K562 (cell line): ENCODE data around the gene ZSWIM9. TPM values are rescaled to one million over a fixed set of nuclear protein-coding genes. Genes with fewer than 3 reads are reported as not detected.

Source experiments
- ATAC-seq: fragments of 200-7000 bp; cut with Tn5 transposase; 3 replicates; pipeline ENCODE4 v1.9.1; 2020; ENCODE audit warnings: moderate library complexity
- BruUV-seq: library from RNA; stranded (reverse); fragments of 400-500 nt; replicated peaks from 2 replicates; lab custom pipeline; 2021; lab: Mats Ljungman, UMichigan
- CTCF ChIA-PET: fragments of 300-600 bp; formaldehyde crosslinking; extraction: SDS; loops from one replicate; lab custom pipeline; 2021; ENCODE audit warnings: low intra/inter-chr PET ratio; lab: Yijun Ruan, JAX
- POLR2A ChIA-PET: fragments of 300-600, 350-650 bp; sonication (Branson Sonifier 250); formaldehyde crosslinking; extraction: SDS; loops from one replicate; lab custom pipeline; 2021; ENCODE audit warnings: antibody characterized with exemption, inconsistent platforms; lab: Yijun Ruan, JAX
- DNase-seq, 4 experiments: peaks; one replicate each; pipeline versions ENCODE4 v3.0.0 to v3.0.0-alpha.2; 2011 to 2018; ENCODE audit warnings: low spot score in 3 of 4, mixed read lengths in 3 of 4; ENCODE audit errors: extremely low read depth in 1 of 4
- FAIRE-seq: peaks from 2 replicates; lab custom pipeline; 2011; peaks lifted over from hg19 to GRCh38; lab: Jason Lieb, UNC
- H2AFZ ChIP-seq: 2 replicates; pipeline ENCODE4 v1.6.0; 2011; ENCODE audit warnings: low read depth, low read length, control low read depth, inconsistent platforms
- H3K27ac ChIP-seq: fragments of 200-600 bp; 3 replicates; pipeline ENCODE4 v1.8.0; 2011; ENCODE audit warnings: low read depth, mild to moderate bottlenecking, control low read depth, inconsistent platforms, low read length, moderate library complexity, mixed read lengths; ENCODE audit errors: extremely low read depth
- H3K27me3 ChIP-seq, 2 experiments: fragments of 300-600 bp in 1 of 2; 2 replicates in 1 of 2; 3 replicates in 1 of 2; pipeline versions ENCODE4 v1.6.0 to v1.8.0; 2011; ENCODE audit warnings: inconsistent platforms in 2 of 2, low read length in 2 of 2, mild to moderate bottlenecking in 1 of 2, mixed read lengths in 1 of 2, moderate library complexity in 1 of 2; ENCODE audit not compliant: control insufficient read depth in 2 of 2, insufficient read depth in 2 of 2
- H3K36me3 ChIP-seq: fragments of 300-600 bp; 3 replicates; pipeline ENCODE4 v1.8.0; 2011; ENCODE audit warnings: mild to moderate bottlenecking, low read length, inconsistent platforms; ENCODE audit not compliant: control insufficient read depth, insufficient read depth
- H3K4me1 ChIP-seq, 2 experiments: fragments of 200-600 bp in 1 of 2; replicated peaks in 1 of 2; 2 replicates in 1 of 2; 3 replicates in 1 of 2; pipeline versions ENCODE4 v1.5.1 to v1.8.0; 2011; ENCODE audit warnings: inconsistent platforms in 2 of 2, low read length in 2 of 2, mild to moderate bottlenecking in 1 of 2, mixed read lengths in 1 of 2, moderate library complexity in 1 of 2; ENCODE audit not compliant: control insufficient read depth in 2 of 2, insufficient read depth in 2 of 2
- H3K4me2 ChIP-seq: 2 replicates; pipeline ENCODE4 v1.6.1; 2011; ENCODE audit warnings: low read length, control low read depth, inconsistent platforms, mixed read lengths; ENCODE audit not compliant: insufficient read depth
- H3K4me3 ChIP-seq: fragments of 200-600 bp; sonication (generic), shearing (Covaris generic); 2 replicates; pipeline ENCODE4 v1.5.1; 2016; ENCODE audit warnings: control low read depth, inconsistent platforms
- H3K79me2 ChIP-seq: fragments of 200-600 bp; 3 replicates; pipeline ENCODE4 v1.8.0; 2011; ENCODE audit warnings: low read length, inconsistent platforms; ENCODE audit not compliant: control insufficient read depth, insufficient read depth
- H3K9ac ChIP-seq, 2 experiments: 2 replicates each; pipeline versions ENCODE4 v1.6.0 to v1.6.1; 2011; ENCODE audit warnings: low read depth in 2 of 2, low read length in 2 of 2, control low read depth in 1 of 2, inconsistent platforms in 1 of 2, mild to moderate bottlenecking in 1 of 2, mixed read lengths in 1 of 2; ENCODE audit not compliant: insufficient read depth in 1 of 2
- H3K9me1 ChIP-seq: one replicate; pipeline ENCODE4 v1.6.0; 2011; ENCODE audit warnings: inconsistent platforms, mild to moderate bottlenecking, low read length, moderate library complexity; ENCODE audit not compliant: control insufficient read depth, insufficient read depth
- H3K9me3 ChIP-seq: replicated peaks from 2 replicates; pipeline ENCODE4 v1.5.1; 2011; ENCODE audit warnings: low read depth, low read length, inconsistent platforms; ENCODE audit not compliant: control insufficient read depth, insufficient read depth
- H4K20me1 ChIP-seq: replicated peaks from 2 replicates; pipeline ENCODE4 v1.6.1; 2011; ENCODE audit warnings: low read length, inconsistent platforms, mixed read lengths; ENCODE audit not compliant: control insufficient read depth, insufficient read depth
- FOSL1 ChIP-seq: fragments of 200-800 bp; sonication (Bioruptor generic); conservative IDR thresholded peaks from 2 replicates; pipeline ENCODE4 v1.6.1; 2016; ENCODE audit warnings: missing genetic modification characterization, missing compliant biosample characterization
- ZC3H8 ChIP-seq: fragments of 450-650 bp; IDR thresholded peaks from 2 replicates; pipeline ENCODE4 v1.6.1; 2017
- ZNF699 ChIP-seq: fragments of 250-450 bp; sonication (Bioruptor Pico); IDR thresholded peaks from 2 replicates; pipeline ENCODE4 v1.8.0; 2021; ENCODE audit warnings: mild to moderate bottlenecking, moderate library complexity; ENCODE audit not compliant: insufficient replicate concordance
- WGBS: fragments of 100-300 bp; shearing (Covaris generic); methylation state at CpG from one replicate; pipeline ENCODE4 v1.1.6; 2016; ENCODE audit warnings: low coverage, mixed read lengths; ENCODE audit not compliant: insufficient coverage; ENCODE audit errors: missing lambda C conversion rate; 5-methylcytosine and 5-hydroxymethylcytosine counted together
- in situ Hi-C: fragments of 300-500 bp; cut with MboI; formaldehyde crosslinking; loops from 4 replicates; pipeline ENCODE4 v1.15.0; 2018; ENCODE audit warnings: inconsistent platforms, mixed read lengths
- intact Hi-C: fragments of 100-400 bp; cut with micrococcal nuclease; formaldehyde crosslinking; loops from 2 replicates; pipeline ENCODE4 v1.14.2; 2022
- polyA plus RNA-seq, 8 experiments: library from polyadenylated mRNA; depleted of rRNA in 4 of 8; stranded (reverse) in 5 of 8; unstranded in 3 of 8; fragments of >200 nt; fragmentation: Nextera tagmentation in 2 of 8; fragmentation: Illumina TruSeq in 1 of 8; extraction: Ambion mirVana in 2 of 8; extraction: Trizol in 1 of 8; gene quantifications; 2 replicates each; pipeline versions ENCODE4 v1.2.1 to v1.2.3, GENCODE V29; 2011 to 2014; ENCODE audit warnings: inconsistent platforms in 1 of 8, missing spikeins in 1 of 8
- total RNA-seq, 7 experiments: library from RNA; depleted of rRNA in 6 of 7; stranded (reverse); fragments of >200 nt in 6 of 7; fragmentation: Illumina TruSeq in 2 of 7; extraction: Trizol in 2 of 7; gene quantifications; 2 replicates each; pipeline versions ENCODE4 v1.2.1 to v1.2.3, GENCODE V29; 2011 to 2021; ENCODE audit warnings: low replicate concordance in 1 of 7
- TF ChIP-seq, protein P1 (sequence below): fragments of 450-650 bp; IDR thresholded peaks from 2 replicates; pipeline ENCODE4 v1.6.1; 2016; ENCODE audit warnings: low read depth, mild to moderate bottlenecking, moderate library complexity
- TF ChIP-seq, protein P2 (sequence below), 2 experiments: fragments of 450-650 bp; formaldehyde crosslinking in 1 of 2; IDR thresholded peaks; 2 replicates each; pipeline versions ENCODE4 v1.4.0 to v1.6.1; 2014 to 2020; ENCODE audit warnings: mild to moderate bottlenecking in 2 of 2, borderline replicate concordance in 1 of 2, low read depth in 1 of 2

ZSWIM9 gene
- total and polyA plus RNA-seq, 9 of the 15 experiments (the other 6 are each of a cell fraction or from before 2014, with no cell fraction given): 0.04 to 1.4 (median 0.34) TPM; not detected in 1

DNA sequence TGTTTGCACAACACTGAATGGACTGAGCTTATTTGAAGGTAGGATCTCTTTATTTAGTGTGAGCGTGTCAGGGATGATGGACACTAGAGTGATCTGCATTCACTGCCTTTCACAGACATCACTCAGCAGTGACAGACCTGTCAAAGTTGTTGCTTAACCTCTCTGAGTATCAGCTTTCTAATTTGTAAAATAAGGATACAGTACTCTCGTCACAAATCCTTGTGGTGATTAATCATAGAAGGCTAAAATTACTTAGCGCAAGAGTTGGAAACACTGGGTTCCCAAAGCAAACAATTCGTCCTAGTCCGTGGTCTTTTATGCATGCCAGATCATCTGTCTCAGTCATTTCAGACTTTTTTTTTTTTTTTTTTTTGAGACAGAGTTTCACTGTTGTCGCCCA lies 68.6 kb downstream of the ZSWIM9 start:
- H3K79me2 ChIP-seq: no peaks in the 10 kb centered on the region
- no peaks in the 10 kb centered on the region for H3K27me3 ChIP-seq
- no peak for DNase-seq
- CTCF ChIA-PET: no interaction called here
- peaks cover 7% of the 10 kb centered on the region; the same call in 2 of the 3 replicates for H3K36me3 ChIP-seq
- ATAC-seq: no peak
- peaks cover 0 to 6% of the 10 kb centered on the region in 2 experiments; a peak in 3 of 5 replicates for H3K4me1 ChIP-seq
- H3K4me2 ChIP-seq: no peak overlapping the region
- TF ChIP-seq ZNF699 (CRISPR knock-in tag): no peak
- 74% methylated on average over 5 of the region's 6 CpGs for WGBS
- no peaks in the 10 kb centered on the region for H4K20me1 ChIP-seq
- H3K9me3 ChIP-seq: no peaks in the 10 kb centered on the region
- in situ Hi-C loops (no loop called here), intact Hi-C loops (no loop called here)
- no peak overlapping the region for H3K4me3 ChIP-seq
- H3K9me1 ChIP-seq: no peaks in the 10 kb centered on the region
- FAIRE-seq: no peak
- no peak overlapping the region for H2AFZ ChIP-seq
- H3K9ac ChIP-seq: no peak overlapping the region
- H3K27ac ChIP-seq: no peak overlapping the region
- POLR2A ChIA-PET: interaction anchor here (0.9 kb wide), 1 partner anchor 35 kb away, joined by 4 read pairs; no protein-coding TSS in a partner anchor
- BruUV-seq: no TSS peak

DNA sequence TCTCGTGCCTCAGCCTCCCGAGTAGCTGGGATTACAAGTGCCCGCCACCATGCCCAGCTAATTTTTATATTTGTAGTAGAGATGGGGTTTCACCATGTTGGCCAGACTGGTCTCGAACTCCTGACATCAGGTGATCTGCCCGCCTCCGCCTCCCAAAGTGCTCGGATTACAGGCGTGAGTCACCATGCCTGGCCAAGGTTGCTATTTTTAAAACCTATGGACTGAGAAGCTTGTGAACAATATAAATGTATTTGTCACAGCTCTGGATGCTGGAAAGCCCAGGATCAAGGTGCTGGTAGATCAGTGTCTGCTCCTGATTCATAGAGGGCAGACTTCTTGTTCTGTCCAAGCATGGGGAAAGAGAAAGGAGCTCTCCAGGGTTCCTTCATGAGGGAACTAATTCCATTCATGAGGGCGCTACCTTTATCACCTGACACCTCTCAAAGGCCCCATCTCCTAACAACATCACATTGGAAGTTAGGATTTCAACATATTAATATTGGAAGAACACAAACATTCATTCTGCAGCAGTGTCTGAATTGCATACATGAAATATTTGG lies 69.2 kb downstream of the ZSWIM9 start:
- intact Hi-C loops (no loop called here), in situ Hi-C loops (no loop called here)
- no peaks in the 10 kb centered on the region for H3K27me3 ChIP-seq
- no peaks in the 10 kb centered on the region for H4K20me1 ChIP-seq
- H3K9me3 ChIP-seq: no peaks in the 10 kb centered on the region
- H3K9me1 ChIP-seq: no peaks in the 10 kb centered on the region
- H3K27ac ChIP-seq: no peak overlapping the region
- peaks cover 7% of the 10 kb centered on the region; the same call in 2 of the 3 replicates for H3K36me3 ChIP-seq
- no peak for ATAC-seq
- DNase-seq: peak in 1 of 4 experiments; percentile 15
- POLR2A ChIA-PET: interaction anchor here (0.9 kb wide), 1 partner anchor 36 kb away, joined by 4 read pairs; no protein-coding TSS in a partner anchor
- no peak overlapping the region for H2AFZ ChIP-seq
- no peak overlapping the region for H3K4me2 ChIP-seq
- H3K79me2 ChIP-seq: no peaks in the 10 kb centered on the region
- H3K9ac ChIP-seq: no peak overlapping the region; a peak in 1 of 4 replicates
- CTCF ChIA-PET: no interaction called here
- peaks cover 0 to 9% of the 10 kb centered on the region in 2 experiments; a peak in 3 of 5 replicates for H3K4me1 ChIP-seq
- 56% methylated on average over 9 of the region's 9 CpGs for WGBS
- no peak overlapping the region for H3K4me3 ChIP-seq
- no peak for FAIRE-seq
- BruUV-seq: no TSS peak
- TF ChIP-seq, protein P1, sequence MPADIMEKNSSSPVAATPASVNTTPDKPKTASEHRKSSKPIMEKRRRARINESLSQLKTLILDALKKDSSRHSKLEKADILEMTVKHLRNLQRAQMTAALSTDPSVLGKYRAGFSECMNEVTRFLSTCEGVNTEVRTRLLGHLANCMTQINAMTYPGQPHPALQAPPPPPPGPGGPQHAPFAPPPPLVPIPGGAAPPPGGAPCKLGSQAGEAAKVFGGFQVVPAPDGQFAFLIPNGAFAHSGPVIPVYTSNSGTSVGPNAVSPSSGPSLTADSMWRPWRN: no peak
- TF ChIP-seq FOSL1 (tag): peak; percentile 49
- TF ChIP-seq ZC3H8: no peak
- TF ChIP-seq, protein P2, sequence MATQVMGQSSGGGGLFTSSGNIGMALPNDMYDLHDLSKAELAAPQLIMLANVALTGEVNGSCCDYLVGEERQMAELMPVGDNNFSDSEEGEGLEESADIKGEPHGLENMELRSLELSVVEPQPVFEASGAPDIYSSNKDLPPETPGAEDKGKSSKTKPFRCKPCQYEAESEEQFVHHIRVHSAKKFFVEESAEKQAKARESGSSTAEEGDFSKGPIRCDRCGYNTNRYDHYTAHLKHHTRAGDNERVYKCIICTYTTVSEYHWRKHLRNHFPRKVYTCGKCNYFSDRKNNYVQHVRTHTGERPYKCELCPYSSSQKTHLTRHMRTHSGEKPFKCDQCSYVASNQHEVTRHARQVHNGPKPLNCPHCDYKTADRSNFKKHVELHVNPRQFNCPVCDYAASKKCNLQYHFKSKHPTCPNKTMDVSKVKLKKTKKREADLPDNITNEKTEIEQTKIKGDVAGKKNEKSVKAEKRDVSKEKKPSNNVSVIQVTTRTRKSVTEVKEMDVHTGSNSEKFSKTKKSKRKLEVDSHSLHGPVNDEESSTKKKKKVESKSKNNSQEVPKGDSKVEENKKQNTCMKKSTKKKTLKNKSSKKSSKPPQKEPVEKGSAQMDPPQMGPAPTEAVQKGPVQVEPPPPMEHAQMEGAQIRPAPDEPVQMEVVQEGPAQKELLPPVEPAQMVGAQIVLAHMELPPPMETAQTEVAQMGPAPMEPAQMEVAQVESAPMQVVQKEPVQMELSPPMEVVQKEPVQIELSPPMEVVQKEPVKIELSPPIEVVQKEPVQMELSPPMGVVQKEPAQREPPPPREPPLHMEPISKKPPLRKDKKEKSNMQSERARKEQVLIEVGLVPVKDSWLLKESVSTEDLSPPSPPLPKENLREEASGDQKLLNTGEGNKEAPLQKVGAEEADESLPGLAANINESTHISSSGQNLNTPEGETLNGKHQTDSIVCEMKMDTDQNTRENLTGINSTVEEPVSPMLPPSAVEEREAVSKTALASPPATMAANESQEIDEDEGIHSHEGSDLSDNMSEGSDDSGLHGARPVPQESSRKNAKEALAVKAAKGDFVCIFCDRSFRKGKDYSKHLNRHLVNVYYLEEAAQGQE (IDR thresholded peaks at IDR 0.05; ENCODE audit: borderline replicate concordance): peak; percentile 19; the same call in 1 of the 2 replicates
- TF ChIP-seq, protein P2 (CRISPR knock-in tag; IDR thresholded peaks at IDR 0.05; ENCODE audit: low read depth): no peak
